ENCODE data around the gene SPATA32.

DNA sequence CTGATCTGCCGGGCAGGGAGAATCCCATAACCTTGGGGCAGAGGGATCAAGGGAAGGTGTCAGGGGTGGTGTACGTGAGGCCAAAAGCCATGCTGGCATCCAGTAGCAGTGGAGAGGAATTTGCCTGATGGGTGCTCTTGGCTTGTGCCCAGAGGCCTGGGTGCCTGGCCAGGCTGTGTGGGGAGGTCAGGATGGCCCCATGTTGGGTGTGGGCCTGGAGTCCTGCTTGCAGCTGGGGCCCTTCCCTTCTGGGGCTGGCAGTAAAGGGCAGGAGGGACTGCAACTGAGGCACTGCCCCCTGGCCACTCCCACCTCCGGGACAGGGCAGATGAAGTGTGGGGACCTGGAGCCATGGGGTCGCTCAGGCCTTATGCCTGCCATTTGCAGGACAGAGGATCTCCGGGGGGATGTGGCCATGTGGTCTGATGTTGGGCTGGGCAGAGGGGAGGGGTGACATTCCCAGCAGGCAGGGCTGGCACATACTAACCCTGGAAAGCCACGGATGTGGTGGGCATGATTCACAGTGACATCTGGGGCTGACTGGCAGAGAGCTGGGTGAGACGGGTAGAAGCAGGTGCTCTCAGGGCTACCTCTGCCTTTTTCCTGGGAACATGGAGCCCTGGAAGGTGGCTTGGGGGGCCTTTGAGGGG lies 36.7 kb downstream of the SPATA32 start:
- TF ChIP-seq CTCF (IDR thresholded peaks at IDR 0.05) (no peak), POLR2A (IDR thresholded peaks at IDR 0.05) (no peak)
